Measurements from ENCODE around the gene MIPEP. TPM values are rescaled to one million over a fixed set of nuclear protein-coding genes. Genes with fewer than 3 reads are reported as not detected.
A peak's percentile ranks its signal among the peaks of the same experiment; 100 is the strongest.

MIPEP gene
- total and polyA plus RNA-seq, 2 donors (not counting 1 experiment from before 2014, with no cell fraction given): 90.0 to 92.5 TPM

GRCh38 chr13:23828866-23829265 lies 60.3 kb downstream of the MIPEP start:
- TF ChIP-seq EZH2 (IDR thresholded peaks at IDR 0.05; ENCODE audit: low read length, missing control alignments): no peak
- TF ChIP-seq, protein P1, sequence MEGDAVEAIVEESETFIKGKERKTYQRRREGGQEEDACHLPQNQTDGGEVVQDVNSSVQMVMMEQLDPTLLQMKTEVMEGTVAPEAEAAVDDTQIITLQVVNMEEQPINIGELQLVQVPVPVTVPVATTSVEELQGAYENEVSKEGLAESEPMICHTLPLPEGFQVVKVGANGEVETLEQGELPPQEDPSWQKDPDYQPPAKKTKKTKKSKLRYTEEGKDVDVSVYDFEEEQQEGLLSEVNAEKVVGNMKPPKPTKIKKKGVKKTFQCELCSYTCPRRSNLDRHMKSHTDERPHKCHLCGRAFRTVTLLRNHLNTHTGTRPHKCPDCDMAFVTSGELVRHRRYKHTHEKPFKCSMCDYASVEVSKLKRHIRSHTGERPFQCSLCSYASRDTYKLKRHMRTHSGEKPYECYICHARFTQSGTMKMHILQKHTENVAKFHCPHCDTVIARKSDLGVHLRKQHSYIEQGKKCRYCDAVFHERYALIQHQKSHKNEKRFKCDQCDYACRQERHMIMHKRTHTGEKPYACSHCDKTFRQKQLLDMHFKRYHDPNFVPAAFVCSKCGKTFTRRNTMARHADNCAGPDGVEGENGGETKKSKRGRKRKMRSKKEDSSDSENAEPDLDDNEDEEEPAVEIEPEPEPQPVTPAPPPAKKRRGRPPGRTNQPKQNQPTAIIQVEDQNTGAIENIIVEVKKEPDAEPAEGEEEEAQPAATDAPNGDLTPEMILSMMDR (conservative IDR thresholded peaks at IDR 0.05 in 1 of 2, IDR thresholded peaks at IDR 0.05 in 1 of 2; ENCODE audit: low read depth in 1 of 2, low read length in 2 of 2): no peak
- no peak overlapping the region for H3K4me2 ChIP-seq (ENCODE audit: extremely low read depth, insufficient read depth, low read length)
- H3K79me2 ChIP-seq (ENCODE audit: control insufficient read depth, insufficient read depth, low read length): no peaks in the 10 kb centered on the region
- H3K4me3 ChIP-seq (replicated peaks in 1 of 4; ENCODE audit: control extremely low read depth in 1 of 4, insufficient read depth in 1 of 4, low read depth in 3 of 4, low read length in 4 of 4): no peak overlapping the region
- no peak overlapping the region for H3K27ac ChIP-seq (ENCODE audit: insufficient read depth, low read length)
- peak; percentile 33 to 78 for DNase-seq (ENCODE audit: low read depth in 2 of 2)
- no peak overlapping the region for H2AFZ ChIP-seq (ENCODE audit: low read length)
- H3K4me1 ChIP-seq (ENCODE audit: control insufficient read depth, extremely low read depth, insufficient read depth, low read length): no peaks in the 10 kb centered on the region
- H3K9me3 ChIP-seq (ENCODE audit: control insufficient read depth, insufficient read depth, low read depth, low read length): no peaks in the 10 kb centered on the region
- H4K20me1 ChIP-seq (ENCODE audit: control insufficient read depth, extremely low read depth, insufficient read depth, low read length): no peaks in the 10 kb centered on the region
- no peak overlapping the region for H3K9ac ChIP-seq (ENCODE audit: insufficient read depth, low read length)
- H3K36me3 ChIP-seq (ENCODE audit: control insufficient read depth, insufficient read depth, low read length): no peaks in the 10 kb centered on the region
- no peaks in the 10 kb centered on the region for H3K27me3 ChIP-seq (ENCODE audit: control insufficient read depth, insufficient read depth, low read length)

GRCh38 chr13:23828086-23828485 lies 61.1 kb downstream of the MIPEP start:
- DNase-seq (ENCODE audit: low read depth in 2 of 2): peak in 1 of 2 donors; percentile 16
- H4K20me1 ChIP-seq (ENCODE audit: control insufficient read depth, extremely low read depth, insufficient read depth, low read length): no peaks in the 10 kb centered on the region
- no peaks in the 10 kb centered on the region for H3K79me2 ChIP-seq (ENCODE audit: control insufficient read depth, insufficient read depth, low read length)
- H3K4me1 ChIP-seq (ENCODE audit: control insufficient read depth, extremely low read depth, insufficient read depth, low read length): no peaks in the 10 kb centered on the region
- H3K9ac ChIP-seq (ENCODE audit: insufficient read depth, low read length): no peak overlapping the region
- no peaks in the 10 kb centered on the region for H3K9me3 ChIP-seq (ENCODE audit: control insufficient read depth, insufficient read depth, low read depth, low read length)
- no peaks in the 10 kb centered on the region for H3K27me3 ChIP-seq (ENCODE audit: control insufficient read depth, insufficient read depth, low read length)
- no peak overlapping the region for H3K27ac ChIP-seq (ENCODE audit: insufficient read depth, low read length)
- H3K4me3 ChIP-seq (replicated peaks in 1 of 4; ENCODE audit: control extremely low read depth in 1 of 4, insufficient read depth in 1 of 4, low read depth in 3 of 4, low read length in 4 of 4): no peak overlapping the region
- H2AFZ ChIP-seq (ENCODE audit: low read length): no peak overlapping the region
- TF ChIP-seq, protein P1 (conservative IDR thresholded peaks at IDR 0.05 in 1 of 2, IDR thresholded peaks at IDR 0.05 in 1 of 2; ENCODE audit: low read depth in 1 of 2, low read length in 2 of 2): no peak
- no peak for TF ChIP-seq EZH2 (IDR thresholded peaks at IDR 0.05; ENCODE audit: low read length, missing control alignments)
- H3K36me3 ChIP-seq (ENCODE audit: control insufficient read depth, insufficient read depth, low read length): peaks cover 2% of the 10 kb centered on the region
- no peak overlapping the region for H3K4me2 ChIP-seq (ENCODE audit: extremely low read depth, insufficient read depth, low read length)

DNA sequence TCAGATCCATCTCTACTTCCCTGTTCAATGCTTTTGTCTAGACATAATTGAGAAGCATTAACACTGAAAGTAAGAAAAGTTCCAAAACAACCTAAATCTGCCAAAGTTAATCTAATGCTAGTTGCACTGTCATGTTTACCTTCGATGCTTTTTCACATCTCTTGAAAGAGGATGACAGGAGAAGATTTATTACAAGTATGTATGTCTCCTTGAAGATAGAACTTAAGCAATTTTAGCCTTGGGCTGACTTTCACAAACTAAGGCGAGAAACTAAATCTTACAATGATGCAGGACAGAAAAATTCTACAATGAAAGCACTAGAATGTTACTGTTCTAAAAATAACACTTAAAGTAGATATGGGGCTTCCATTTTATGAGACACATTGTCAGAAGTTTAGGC lies 64.0 kb downstream of the MIPEP start:
- Histone ChIP-seq H4K20me1 (ENCODE audit: control insufficient read depth, extremely low read depth, insufficient read depth, low read length) (no peaks in the 10 kb centered on the region), H3K9ac (ENCODE audit: insufficient read depth, low read length) (no peak overlapping the region), H3K9me3 (ENCODE audit: control insufficient read depth, insufficient read depth, low read depth, low read length) (no peaks in the 10 kb centered on the region), H3K79me2 (ENCODE audit: control insufficient read depth, insufficient read depth, low read length) (no peaks in the 10 kb centered on the region), H2AFZ (ENCODE audit: low read length) (no peak overlapping the region), H3K4me3 (replicated peaks in 1 of 4; ENCODE audit: control extremely low read depth in 1 of 4, insufficient read depth in 1 of 4, low read depth in 3 of 4, low read length in 4 of 4) (no peak overlapping the region), H3K27ac (ENCODE audit: insufficient read depth, low read length) (no peak overlapping the region), H3K27me3 (ENCODE audit: control insufficient read depth, insufficient read depth, low read length) (no peaks in the 10 kb centered on the region), H3K4me1 (ENCODE audit: control insufficient read depth, extremely low read depth, insufficient read depth, low read length) (no peaks in the 10 kb centered on the region), H3K4me2 (ENCODE audit: extremely low read depth, insufficient read depth, low read length) (no peak overlapping the region), H3K36me3 (ENCODE audit: control insufficient read depth, insufficient read depth, low read length) (peaks cover 2% of the 10 kb centered on the region)
- TF ChIP-seq, protein P1 (conservative IDR thresholded peaks at IDR 0.05 in 1 of 2, IDR thresholded peaks at IDR 0.05 in 1 of 2; ENCODE audit: low read depth in 1 of 2, low read length in 2 of 2): no peak
- TF ChIP-seq EZH2 (IDR thresholded peaks at IDR 0.05; ENCODE audit: low read length, missing control alignments): no peak
- no peak for DNase-seq (ENCODE audit: low read depth in 2 of 2)
